ENCODE measurements around the gene WDR18. TPM values are rescaled to one million over a fixed set of nuclear protein-coding genes. Genes with fewer than 3 reads are reported as not detected.

Gene WDR18
- total RNA-seq, 2 experiments from 2014 or later = 73.3 to 75.8 TPM

DNA sequence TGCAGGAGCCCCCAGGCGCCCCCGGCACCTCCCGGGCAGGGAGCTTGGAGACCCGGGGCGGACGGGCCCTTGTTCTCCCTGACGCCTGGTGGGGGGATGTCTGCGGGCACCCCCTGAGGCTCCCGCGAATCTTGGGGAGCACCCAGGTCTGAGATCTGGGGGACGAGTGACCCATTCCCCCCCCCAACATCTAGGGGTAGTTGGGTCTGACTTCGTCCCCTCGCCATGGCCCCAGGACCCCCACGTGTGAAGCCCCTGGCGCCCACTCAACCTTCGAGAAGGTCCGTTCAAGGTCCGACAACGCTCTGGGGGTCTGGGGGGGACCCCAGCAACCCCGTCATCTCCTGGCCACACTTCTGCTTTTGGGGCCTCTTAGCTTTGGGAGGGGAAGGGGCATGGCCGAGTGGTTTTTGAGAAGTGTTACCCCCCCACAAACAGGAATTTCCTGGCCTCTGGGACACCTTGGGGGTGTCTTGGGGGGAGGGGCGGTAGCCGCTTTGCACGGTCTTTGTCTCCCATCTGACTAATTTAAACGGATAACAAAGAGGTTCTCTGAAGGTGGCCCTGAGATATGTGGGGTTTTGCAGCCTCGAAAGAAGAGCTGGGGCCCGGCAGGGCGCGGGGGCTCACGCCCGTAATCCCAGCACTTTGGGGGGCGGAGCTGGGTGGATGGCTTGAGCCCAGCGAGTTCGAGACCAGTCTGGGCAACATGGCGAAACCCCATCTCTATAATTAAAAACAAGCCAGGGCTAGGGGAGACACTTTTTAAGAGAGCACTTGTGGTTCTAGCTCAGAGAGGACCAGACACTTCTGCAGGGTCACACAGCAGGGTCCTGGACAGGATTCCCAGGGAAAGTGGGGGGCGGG lies 42.9 kb downstream of the WDR18 start:
- Mint-ChIP-seq H3K9me3 (no peaks in the 10 kb centered on the region), H3K36me3 (peaks cover 13% of the 10 kb centered on the region), H3K4me3 (peak overlapping the region; percentile 92), H3K27ac (peak overlapping the region; percentile 86), H3K27me3 (no peaks in the 10 kb centered on the region), H3K4me1 (ENCODE audit: low read depth) (peaks cover 25% of the 10 kb centered on the region)
- DNase-seq = peak; percentile 44
- intact Hi-C loops (cut with micrococcal nuclease) = no loop called here
- CTCF ChIA-PET = interaction anchor here (0.8 to 2.1 kb wide), 4 partner anchors 37 to 239 kb away, joined by 3 to 8 read pairs (median 4); partner anchors contain the start of gene ARHGAP45
- POLR2A ChIA-PET = interaction anchor here (0.6 to 5.4 kb wide), 7 partner anchors 12 to 107 kb away, joined by 3 to 23 read pairs (median 3); partner anchors contain the start of genes ABCA7 and ARHGAP45

DNA sequence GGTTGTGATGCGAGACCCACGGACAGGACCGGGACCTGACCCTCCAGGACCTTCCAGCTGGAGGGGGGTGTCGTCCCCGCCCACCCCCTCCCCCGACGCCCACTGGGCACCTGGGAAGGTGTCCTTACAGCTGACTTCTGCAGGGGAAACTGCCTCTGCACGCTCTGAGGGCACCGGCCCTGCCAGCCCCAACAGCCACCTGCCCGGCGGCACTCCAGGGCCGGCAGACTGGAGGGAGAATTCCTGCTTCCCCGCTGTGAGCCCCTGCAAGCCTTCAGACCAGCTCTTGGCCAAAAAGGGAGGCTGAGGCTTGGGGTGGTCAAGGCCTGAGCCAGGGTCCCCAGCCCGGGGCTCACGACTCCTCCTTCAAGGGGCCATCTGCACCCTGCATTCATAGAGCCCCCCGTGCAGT lies 43.5 kb downstream of the WDR18 start:
- peak overlapping the region; percentile 86 for H3K27ac Mint-ChIP-seq

GRCh38 chr19:1028062-1028926 lies 44.1 kb downstream of the WDR18 start:
- no peaks in the 10 kb centered on the region for H3K27me3 Mint-ChIP-seq
- H3K36me3 Mint-ChIP-seq = peaks cover 23% of the 10 kb centered on the region
- intact Hi-C loops (cut with micrococcal nuclease) = no loop called here
- H3K9me3 Mint-ChIP-seq = no peaks in the 10 kb centered on the region
- peak; percentile 74 for DNase-seq
- peak overlapping the region; percentile 92 for H3K4me3 Mint-ChIP-seq
- peaks cover 27% of the 10 kb centered on the region for H3K4me1 Mint-ChIP-seq (ENCODE audit: low read depth)
- peak overlapping the region; percentile 81 for H3K27ac Mint-ChIP-seq
- ChIA-PET POLR2A (interaction anchor here (0.7 to 5.4 kb wide), 8 partner anchors 10 to 105 kb away, joined by 3 to 23 read pairs (median 4); partner anchors contain the start of gene ABCA7), CTCF (interaction anchor here (0.8 to 2.1 kb wide), 5 partner anchors 8 to 238 kb away, joined by 3 to 7 read pairs (median 4); no protein-coding TSS in a partner anchor)

More for the DNA sequence above, 43.5 kb downstream of the WDR18 start:
- Mint-ChIP-seq H3K4me3 (peak overlapping the region; percentile 92), H3K9me3 (no peaks in the 10 kb centered on the region), H3K36me3 (peaks cover 20% of the 10 kb centered on the region), H3K27me3 (no peaks in the 10 kb centered on the region), H3K4me1 (ENCODE audit: low read depth) (peaks cover 25% of the 10 kb centered on the region)
- intact Hi-C loops (cut with micrococcal nuclease) = no loop called here
- ChIA-PET POLR2A (interaction anchor here (0.8 to 5.4 kb wide), 9 partner anchors 11 to 106 kb away, joined by 3 to 23 read pairs (median 4); partner anchors contain the start of genes ABCA7 and ARHGAP45), CTCF (interaction anchor here (0.8 to 2.1 kb wide), 4 partner anchors 9 to 239 kb away, joined by 3 to 8 read pairs (median 7); partner anchors contain the start of gene ARHGAP45)
- no peak for DNase-seq

GRCh38 chr19:1032264-1032867 lies 48.2 kb downstream of the WDR18 start:
- POLR2A ChIA-PET = interaction anchor here (0.7 kb wide), 1 partner anchor 42 kb away, joined by 3 read pairs; no protein-coding TSS in a partner anchor
- Mint-ChIP-seq H3K27ac (no peak overlapping the region), H3K4me3 (no peak overlapping the region)

GRCh38 chr19:1035998-1036621 lies 52.0 kb downstream of the WDR18 start:
- no peak overlapping the region for H3K27ac Mint-ChIP-seq
- no peak for DNase-seq
- ChIA-PET CTCF (interaction anchor here (0.7 to 1.6 kb wide), 4 partner anchors 7 to 73 kb away, joined by 4 to 7 read pairs (median 6); partner anchors contain the start of gene ARHGAP45), POLR2A (no interaction called here)
- H3K36me3 Mint-ChIP-seq = peaks cover 40% of the 10 kb centered on the region
- H3K9me3 Mint-ChIP-seq = no peaks in the 10 kb centered on the region
- intact Hi-C loops (cut with micrococcal nuclease) = no loop called here
- H3K4me3 Mint-ChIP-seq = no peak overlapping the region
- no peaks in the 10 kb centered on the region for H3K27me3 Mint-ChIP-seq
- peaks cover 39% of the 10 kb centered on the region for H3K4me1 Mint-ChIP-seq (ENCODE audit: low read depth)

More at GRCh38 chr19:1032264-1032867, 48.2 kb downstream of the WDR18 start:
- Mint-ChIP-seq H3K4me1 (ENCODE audit: low read depth) (peaks cover 27% of the 10 kb centered on the region), H3K9me3 (no peaks in the 10 kb centered on the region), H3K27me3 (no peaks in the 10 kb centered on the region), H3K36me3 (peaks cover 37% of the 10 kb centered on the region)
- intact Hi-C loops (cut with micrococcal nuclease) = no loop called here
- CTCF ChIA-PET = interaction anchor here (1.1 kb wide), 1 partner anchor 212 kb away, joined by 3 read pairs; no protein-coding TSS in a partner anchor
- DNase-seq = no peak

GRCh38 chr19:1037621-1038064 lies 53.5 kb downstream of the WDR18 start:
- intact Hi-C loops (cut with micrococcal nuclease) = loop anchor here (2.0 kb wide), 1 partner anchor 39 kb away; no protein-coding TSS in a partner anchor
- H3K27me3 Mint-ChIP-seq = no peaks in the 10 kb centered on the region
- ChIA-PET CTCF (interaction anchor here (1.5 to 4.2 kb wide), 4 partner anchors 9 to 52 kb away, joined by 3 to 31 read pairs (median 6); partner anchors contain the start of gene ARHGAP45), POLR2A (interaction anchor here (0.6 to 3.7 kb wide), 2 partner anchors 10 to 227 kb away, joined by 3 to 23 read pairs; partner anchors contain the start of gene CNN2)
- H3K4me3 Mint-ChIP-seq = peak overlapping the region; percentile 39
- peaks cover 31% of the 10 kb centered on the region for H3K36me3 Mint-ChIP-seq
- H3K9me3 Mint-ChIP-seq = no peaks in the 10 kb centered on the region
- peaks cover 45% of the 10 kb centered on the region for H3K4me1 Mint-ChIP-seq (ENCODE audit: low read depth)
- peak overlapping the region; percentile 82 for H3K27ac Mint-ChIP-seq
- no peak for DNase-seq

GRCh38 chr19:1038978-1039645 lies 55.0 kb downstream of the WDR18 start:
- CTCF ChIA-PET = interaction anchor here (0.8 to 4.2 kb wide), 8 partner anchors 9 to 150 kb away, joined by 3 to 31 read pairs (median 4); partner anchors contain the start of genes ARHGAP45, GPX4 and RNU6-2
- H3K27ac Mint-ChIP-seq = peak overlapping the region; percentile 82
- no peaks in the 10 kb centered on the region for H3K9me3 Mint-ChIP-seq
- peak overlapping the region; percentile 84 for H3K4me3 Mint-ChIP-seq
- H3K36me3 Mint-ChIP-seq = peaks cover 26% of the 10 kb centered on the region
- DNase-seq = no peak
- intact Hi-C loops (cut with micrococcal nuclease) = loop anchor here (2.0 kb wide), 1 partner anchor 38 kb away; no protein-coding TSS in a partner anchor
- H3K27me3 Mint-ChIP-seq = no peaks in the 10 kb centered on the region
- H3K4me1 Mint-ChIP-seq (ENCODE audit: low read depth) = peaks cover 41% of the 10 kb centered on the region
- POLR2A ChIA-PET = interaction anchor here (0.5 to 3.7 kb wide), 6 partner anchors 11 to 51 kb away, joined by 3 to 23 read pairs (median 5); partner anchors contain the start of genes ARHGAP45, CNN2 and RNU6-2

DNA sequence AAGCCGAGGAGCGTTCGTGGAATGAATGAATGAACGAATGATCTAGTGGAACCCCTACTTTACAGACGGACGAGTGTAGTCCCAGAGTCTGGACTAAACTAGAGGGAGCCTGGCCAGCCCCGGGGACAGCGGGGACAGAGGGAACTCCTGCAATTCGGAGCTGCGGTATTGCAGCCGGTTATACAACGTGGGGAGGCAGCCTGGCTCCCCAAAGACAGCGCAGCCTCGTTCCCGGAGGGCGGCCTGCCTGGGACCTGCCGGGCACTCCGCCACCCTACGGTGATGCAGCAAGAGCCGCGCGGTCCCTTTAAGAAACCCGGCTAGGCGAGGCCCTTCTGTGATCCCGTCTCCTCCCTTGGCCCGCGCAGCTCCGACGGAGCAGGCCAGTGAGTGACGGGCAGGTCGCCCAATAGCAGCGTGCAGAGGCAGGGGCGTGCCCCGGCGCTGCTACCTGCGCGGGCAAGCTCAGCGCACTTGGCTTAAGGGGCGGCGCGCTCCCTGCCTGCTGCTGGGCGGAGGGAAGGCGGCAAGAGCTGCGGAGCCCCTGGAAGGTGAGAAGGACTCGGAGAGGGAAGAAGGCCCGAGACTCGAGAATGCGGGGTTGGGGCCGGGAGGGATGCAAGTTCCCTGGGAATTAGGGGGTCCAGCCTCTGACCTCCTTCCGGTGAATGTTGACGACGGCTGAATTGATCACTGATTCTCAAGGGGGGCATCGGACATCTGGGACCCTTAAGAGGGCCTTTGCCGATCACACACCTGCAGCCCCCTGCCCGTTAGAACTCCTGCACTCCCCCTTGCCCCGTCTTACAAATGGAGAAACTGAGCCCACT lies 55.7 kb downstream of the WDR18 start, which contains the start of gene ABCA7:
Gene ABCA7 (plus strand): TSS at position 462 of the 830 bp plus-strand sequence. CDS start 1,255 bp downstream, outside the sequence.
- Mint-ChIP-seq H3K27ac (peak within 1 kb of the TSS; percentile 82), H3K4me1 (ENCODE audit: low read depth) (peaks cover 41% of the 10 kb centered on the region), H3K4me3 (peak within 1 kb of the TSS; percentile 84), H3K27me3 (no peaks in the 10 kb centered on the region), H3K36me3 (peaks cover 26% of the 10 kb centered on the region), H3K9me3 (no peaks in the 10 kb centered on the region)
- ChIA-PET CTCF (interaction anchor here (0.8 to 4.2 kb wide), 7 partner anchors 9 to 149 kb away, joined by 3 to 31 read pairs (median 4); partner anchors contain the start of genes ARHGAP45, GPX4 and RNU6-2), POLR2A (interaction anchor here (0.5 to 3.7 kb wide), 6 partner anchors 12 to 174 kb away, joined by 3 to 23 read pairs (median 5); partner anchors contain the start of genes ARHGAP45, CNN2 and RNU6-2)
- intact Hi-C loops (cut with micrococcal nuclease) = loop anchor here (2.0 kb wide), 3 partner anchors 19 to 37 kb away; partner anchors contain the start of genes ARHGAP45, RNU6-2 and TMEM259
- DNase-seq = peak; percentile 99
